NCI-H2029 treated with DMSO at 0.1 percent for 48 hours (cell line): ENCODE measurements around the gene NAV2.
"Not testable (repeated sequence)": the region's sequence is repeated elsewhere in the genome, so short reads cannot be mapped to it uniquely, and the experiment has no call there.

ENCODE experiments used
- DNase-seq: peaks from one replicate; lab custom pipeline; 2025; lab: John Stamatoyannopoulos, UW

Gene NAV2

DNA sequence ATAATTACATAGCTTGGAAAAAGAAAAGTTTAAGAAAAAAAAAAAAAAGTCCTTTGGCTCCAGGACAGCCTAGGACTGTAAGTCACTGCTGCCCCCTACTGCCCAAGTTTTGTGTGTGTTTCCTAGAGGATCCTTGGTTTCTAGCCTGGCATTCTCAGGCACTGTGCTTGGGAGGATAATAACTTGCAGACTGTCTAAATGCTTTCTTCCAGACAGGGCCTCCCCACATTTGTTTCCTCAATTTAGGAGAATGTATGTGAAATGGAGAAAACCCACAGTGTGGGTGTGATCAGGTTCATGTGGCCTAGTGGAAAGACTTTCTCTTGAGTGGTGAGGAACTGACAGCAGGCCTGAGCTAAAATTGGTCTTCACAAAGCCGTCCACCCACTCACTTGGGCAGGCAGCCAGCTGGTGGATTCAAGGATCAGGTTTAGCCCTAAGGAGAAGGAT lies 191.0 kb downstream of the NAV2 start:
- DNase-seq: peak; percentile 75

GRCh38 chr11:19905280-19905853 lies 192.7 kb downstream of the NAV2 start:
- peak; percentile 86 for DNase-seq

DNA sequence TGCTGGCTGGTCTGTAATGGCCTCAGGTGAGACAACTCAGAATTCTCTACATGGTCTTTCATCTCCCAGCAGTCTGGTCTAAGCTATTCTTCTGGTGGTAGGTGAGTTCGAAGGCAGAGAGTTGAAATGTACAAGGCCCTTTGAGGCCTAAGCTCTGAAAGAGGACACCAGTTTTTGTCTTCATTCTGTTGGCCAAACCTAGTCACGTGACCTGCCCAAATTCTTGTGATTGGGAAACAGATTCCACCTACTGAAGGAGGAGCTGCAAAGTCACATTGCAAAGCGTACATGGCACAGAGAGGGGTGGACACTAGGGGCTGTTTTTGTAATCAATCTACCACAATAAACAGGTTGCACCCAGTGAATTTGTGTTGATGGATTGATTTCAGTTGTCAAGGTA lies 193.5 kb downstream of the NAV2 start:
- DNase-seq: no peak

DNA sequence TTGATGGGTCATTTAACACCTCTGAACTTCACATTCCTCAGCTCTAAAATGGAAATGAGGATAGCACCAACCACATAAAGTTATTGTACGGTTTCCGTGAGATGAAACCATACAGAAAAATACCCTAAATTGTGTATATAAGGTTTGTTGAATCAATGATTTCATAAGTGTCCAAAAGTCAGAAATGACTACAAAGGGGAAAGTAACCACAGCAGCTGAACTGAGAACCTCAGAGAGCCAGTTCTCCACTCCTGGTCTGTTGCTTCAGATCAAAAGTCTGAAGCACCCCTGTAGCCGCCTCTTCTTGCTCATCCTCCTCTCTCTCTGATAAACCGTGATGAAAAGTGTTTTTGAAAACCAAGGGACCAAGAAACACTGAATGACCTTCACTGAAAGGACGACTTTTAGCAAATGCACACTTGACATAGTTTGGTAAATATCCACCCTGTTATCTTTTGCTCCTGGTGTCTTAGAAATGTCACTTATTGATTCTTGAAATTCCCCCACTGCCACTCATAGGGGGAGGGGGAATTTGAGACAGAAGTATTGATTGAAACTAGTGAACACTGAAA lies 194.5 kb downstream of the NAV2 start:
- no peak for DNase-seq

- no peak for DNase-seq
Observed at GRCh38 chr11:19907839-19908238, 195.2 kb downstream of the NAV2 start.

DNA sequence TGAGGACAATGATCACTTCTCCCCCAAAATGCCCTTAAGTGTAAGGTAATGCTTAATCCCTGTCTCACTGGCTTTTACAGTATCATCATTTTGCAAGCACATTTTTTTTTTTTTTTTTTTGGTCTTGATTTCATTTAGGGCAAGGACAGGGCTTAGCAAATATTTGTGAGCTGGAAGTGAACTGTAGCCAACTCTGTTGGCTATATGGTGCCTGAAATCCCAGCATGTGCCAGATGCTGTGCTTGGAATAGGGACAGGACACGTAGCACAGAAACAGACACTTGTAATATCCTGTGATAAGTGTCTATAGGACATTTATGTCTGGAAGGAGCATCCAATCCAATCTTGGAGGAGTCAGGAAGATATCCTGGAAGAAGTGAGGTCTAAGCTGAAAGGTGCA lies 198.3 kb downstream of the NAV2 start:
- DNase-seq: peak; percentile 11

- no peak for DNase-seq
Observed at GRCh38 chr11:19912115-19912957, 199.7 kb downstream of the NAV2 start.

DNA sequence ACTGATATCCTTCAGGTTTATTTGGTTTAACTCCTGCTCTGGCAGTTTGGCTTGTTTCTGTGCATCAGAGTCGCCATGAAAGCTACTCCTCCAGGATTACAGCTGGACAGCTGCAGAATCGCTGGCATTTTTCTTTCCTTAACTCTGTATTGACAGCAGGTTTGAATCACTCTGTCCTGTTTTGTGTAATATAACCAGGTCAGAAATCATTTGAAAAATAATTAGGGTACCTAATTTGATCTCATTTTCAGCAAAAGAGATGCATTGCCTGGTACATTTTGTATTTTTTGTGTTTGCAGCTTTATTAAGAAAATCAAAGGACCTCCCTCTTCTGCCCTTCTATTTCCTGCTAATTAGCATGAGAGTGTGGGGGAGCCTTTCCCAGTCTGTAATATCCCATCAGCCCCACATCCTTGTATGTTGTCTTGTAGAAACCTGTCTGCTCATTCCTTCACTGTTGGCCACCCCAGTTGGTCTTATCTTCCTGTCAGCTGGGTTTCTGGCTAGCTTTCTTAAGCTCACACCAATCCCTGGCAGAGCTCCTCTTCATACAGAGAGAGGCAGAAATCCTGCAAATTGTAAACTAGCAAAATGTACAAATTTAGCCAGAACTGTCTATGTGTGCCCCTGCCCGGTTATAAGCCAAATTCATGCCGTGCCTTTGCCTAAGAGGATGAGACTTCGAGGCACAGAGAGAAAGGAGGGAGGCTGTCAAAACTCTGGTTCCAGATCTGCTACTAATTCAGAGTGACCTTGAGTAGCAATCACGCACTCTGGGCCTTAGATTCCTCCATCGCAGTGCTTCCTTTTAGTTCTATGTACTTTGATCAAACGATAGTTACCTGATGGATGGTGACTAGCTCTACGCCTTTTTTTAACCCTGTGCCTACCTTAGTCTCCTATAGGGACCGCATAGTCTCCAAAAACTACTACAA lies 200.6 kb downstream of the NAV2 start:
- DNase-seq: no peak

GRCh38 chr11:19913893-19914249 lies 201.2 kb downstream of the NAV2 start:
- DNase-seq: no peak

GRCh38 chr11:19915808-19916207 lies 203.2 kb downstream of the NAV2 start:
- no peak for DNase-seq

- DNase-seq: no peak
Observed at GRCh38 chr11:19917069-19917468, 204.4 kb downstream of the NAV2 start.

GRCh38 chr11:19918302-19919049 lies 205.8 kb downstream of the NAV2 start:
- no peak for DNase-seq

DNA sequence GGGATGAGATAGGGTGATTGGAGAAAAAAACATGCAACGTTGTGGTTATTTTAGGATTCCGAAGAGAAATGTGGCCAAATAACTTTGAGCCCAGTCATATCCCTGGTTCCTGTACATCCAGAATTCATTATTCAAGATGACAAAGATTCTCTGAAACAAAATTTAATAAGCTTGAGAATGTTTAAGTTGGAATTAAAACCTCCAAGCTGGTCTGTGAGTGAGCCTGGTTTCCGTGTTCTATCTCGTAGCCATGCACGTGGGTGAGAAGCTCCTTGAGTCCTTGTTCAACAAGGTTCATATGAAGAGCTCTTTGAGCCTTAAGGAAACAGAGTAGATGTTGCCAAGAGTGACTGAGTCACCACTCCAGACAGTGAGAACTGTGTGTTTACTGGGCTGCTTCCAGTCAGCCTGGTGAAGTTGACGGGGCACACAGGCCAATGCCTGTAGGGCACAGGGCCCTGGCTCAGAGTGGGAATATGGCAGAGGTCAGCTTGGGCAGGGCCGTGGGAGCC lies 206.5 kb downstream of the NAV2 start:
- DNase-seq: peak; percentile 84

GRCh38 chr11:19920982-19921381 lies 208.3 kb downstream of the NAV2 start:
- DNase-seq: no peak

GRCh38 chr11:19921976-19922688 lies 209.5 kb downstream of the NAV2 start:
- no peak for DNase-seq

DNA sequence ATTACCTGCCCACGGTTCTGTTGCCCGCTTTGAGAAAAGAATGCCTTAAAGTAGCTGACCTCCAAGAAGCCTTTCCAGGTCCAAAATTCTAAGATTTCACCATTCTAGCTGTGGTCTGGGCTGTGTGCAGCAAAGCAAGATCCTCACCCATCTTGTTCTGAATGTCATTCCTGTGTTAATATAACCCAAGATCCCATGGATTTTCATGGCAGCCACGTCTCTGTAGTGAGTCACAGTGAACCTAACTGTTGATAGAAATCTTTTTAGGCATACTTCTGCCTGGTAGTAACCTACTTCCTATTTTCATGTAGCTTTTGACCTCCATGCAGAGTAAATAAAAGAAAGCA lies 210.0 kb downstream of the NAV2 start:
- no peak for DNase-seq

GRCh38 chr11:19923626-19924025 lies 211.0 kb downstream of the NAV2 start:
- DNase-seq: no peak

- DNase-seq: no peak
Observed at GRCh38 chr11:19924311-19924710, 211.7 kb downstream of the NAV2 start.

GRCh38 chr11:19924716-19925115 lies 212.1 kb downstream of the NAV2 start:
- DNase-seq: no peak

- not testable (repeated sequence) for DNase-seq
Observed at GRCh38 chr11:19927403-19927802, 214.8 kb downstream of the NAV2 start.

DNA sequence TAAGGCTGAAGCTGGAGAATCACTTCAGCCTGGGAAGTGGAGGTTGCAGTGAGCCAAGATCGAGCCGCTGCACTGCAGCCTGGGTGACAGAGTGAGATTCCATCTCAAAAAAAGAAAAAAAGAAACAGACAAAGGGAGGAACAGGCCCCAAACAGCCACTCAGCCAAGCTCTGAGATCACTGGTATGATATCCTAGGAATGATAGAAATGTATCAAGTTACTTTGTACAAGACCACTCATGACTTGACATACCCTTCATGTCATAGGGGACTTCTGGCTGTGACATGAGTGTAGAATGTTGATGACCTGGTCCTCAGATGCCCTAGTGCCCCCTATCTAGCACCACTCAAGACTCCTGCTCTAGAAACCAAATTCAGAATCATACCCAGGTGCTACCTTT lies 216.5 kb downstream of the NAV2 start:
- DNase-seq: no peak
